GM19324 (cell line): ENCODE data around the gene ISCU.
A peak's percentile ranks its signal among the peaks of the same experiment; 100 is the strongest.
"Not testable (repeated sequence)": the region's sequence is repeated elsewhere in the genome, so short reads cannot be mapped to it uniquely, and the experiment has no call there.

ENCODE experiments used
- ATAC-seq: cut with Tn5 transposase; IDR thresholded peaks from one replicate; pipeline ENCODE4 v1.9.1; 2021; ENCODE audit warnings: mild to moderate bottlenecking, moderate library complexity; ENCODE audit not compliant: unreplicated experiment, low FRiP score

Gene ISCU

DNA sequence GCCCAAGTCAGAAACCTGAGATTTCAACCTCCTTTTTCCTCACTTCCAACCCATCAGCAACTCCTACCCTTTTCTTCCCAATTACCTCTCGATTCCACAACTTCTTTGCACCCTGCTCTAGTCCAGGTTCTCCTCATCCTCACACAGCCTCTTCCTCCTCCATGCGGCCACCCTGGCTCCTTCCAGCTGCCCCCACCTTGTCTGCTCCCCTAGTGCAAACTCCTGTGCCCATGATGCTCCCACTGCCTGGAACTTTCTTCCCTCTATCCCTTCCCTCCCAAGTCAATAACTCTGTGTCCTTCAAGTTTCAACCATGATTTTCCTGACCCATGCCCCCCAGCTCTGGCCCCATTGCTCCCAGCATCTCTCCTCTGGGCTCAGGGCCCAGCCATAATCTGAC, 54.0 kb downstream of the ISCU start:
- ATAC-seq: no peak

DNA sequence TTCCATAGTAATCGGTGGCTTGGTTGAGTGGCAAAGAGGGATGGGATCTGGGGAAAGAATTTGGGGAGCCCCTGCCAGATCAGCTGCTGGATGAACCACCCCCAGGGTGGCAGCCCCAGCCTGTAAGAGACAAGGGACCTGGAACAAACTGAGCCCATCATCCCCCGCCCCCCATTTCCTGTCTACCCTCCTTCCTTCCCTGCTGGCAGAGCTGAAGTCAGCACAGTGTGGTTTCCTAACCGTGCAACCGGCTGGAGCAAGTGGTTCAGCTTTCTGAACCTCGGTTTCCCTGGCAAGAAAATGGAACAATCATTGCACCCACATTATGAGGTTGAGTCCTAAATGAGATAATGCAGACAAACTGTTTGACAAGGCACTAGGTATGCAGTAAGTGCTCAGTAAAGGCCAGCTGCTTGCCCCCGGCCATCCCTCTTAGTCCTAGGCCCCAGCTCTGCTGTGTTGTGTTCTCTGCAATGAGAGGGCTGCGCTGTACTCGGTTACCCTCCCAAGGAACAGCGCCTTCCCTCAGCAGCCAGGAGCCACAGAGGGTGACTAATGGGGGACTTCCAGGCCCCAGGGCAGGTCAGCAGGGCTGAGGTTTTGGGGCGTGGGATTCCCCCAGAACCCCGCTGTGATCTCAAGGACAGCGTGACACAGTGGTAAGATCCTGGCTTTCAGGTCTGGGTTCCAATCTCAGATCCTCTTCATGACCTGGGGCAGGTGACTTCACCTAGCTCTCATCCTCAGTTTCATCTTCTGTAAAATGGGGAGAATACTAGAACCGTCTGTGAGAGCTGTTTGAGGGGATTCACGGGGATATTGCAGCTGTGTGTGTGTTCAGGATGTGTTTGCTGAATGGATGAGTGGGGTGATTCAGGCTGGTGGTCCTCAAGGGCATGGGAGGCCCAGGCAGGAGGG, 54.8 kb downstream of the ISCU start:
- ATAC-seq: peak; percentile 65

DNA sequence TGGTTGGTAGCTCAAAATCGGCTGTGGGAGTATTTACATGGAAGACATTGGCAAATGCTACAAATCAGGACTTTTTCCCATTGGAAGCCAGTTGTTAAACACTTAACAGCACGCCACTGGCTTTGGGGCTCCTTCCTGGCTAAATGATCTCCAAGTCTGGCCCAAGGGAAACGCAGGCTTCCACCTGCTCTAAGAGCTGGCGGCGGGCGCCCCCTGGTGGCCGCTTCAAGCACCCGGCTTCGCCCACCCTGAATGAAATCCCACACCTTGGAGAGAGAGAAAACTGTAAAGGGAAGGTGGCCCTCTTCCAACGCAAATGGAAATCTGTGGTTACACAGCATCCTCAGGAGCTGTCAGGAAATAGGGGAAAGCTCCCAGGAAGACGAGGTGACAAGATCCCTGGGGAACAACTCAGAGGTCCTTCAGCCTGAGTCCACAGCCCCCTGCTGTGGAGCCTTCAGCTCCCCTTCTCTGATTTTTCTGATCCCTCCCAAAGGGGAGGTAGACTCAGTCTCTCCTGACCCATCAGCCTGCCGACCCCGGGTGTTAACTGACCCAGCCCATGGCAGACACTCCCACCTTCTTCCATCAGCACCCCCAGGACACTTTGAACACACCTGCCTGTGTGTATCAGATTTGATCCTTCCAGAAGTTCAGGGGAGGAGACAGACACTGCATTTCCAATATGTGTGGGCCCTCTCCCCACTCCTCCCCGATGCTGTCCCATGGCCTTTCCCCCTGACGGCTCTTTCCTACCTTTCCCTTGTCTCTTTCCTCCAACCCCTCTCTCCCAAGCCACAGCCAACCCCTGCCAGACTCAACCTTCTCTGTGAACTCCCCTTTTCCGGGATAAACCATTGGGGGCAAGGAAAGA, 55.9 kb downstream of the ISCU start:
- ATAC-seq: peak; percentile 59

DNA sequence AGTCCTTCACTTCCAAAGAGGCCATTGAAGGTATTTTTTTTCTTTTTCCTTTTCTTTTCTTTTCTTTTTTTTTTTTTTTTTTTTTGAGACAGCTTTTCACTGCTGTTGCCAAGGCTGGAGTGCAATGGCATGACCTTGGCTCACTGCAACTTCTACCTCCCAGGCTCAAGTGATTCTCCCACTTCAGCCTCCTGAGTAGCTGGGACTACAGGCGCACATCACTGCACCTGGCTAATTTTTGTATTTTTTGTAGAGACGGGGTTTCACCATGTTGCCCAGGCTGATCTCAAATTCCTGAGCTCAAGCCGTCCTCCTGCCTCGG, 56.5 kb downstream of the ISCU start:
- not testable (repeated sequence) for ATAC-seq
